Measurements from ENCODE around the gene FAN1. TPM values are rescaled to one million over a fixed set of nuclear protein-coding genes. Genes with fewer than 3 reads are reported as not detected.

Gene FAN1
- polyA plus RNA-seq, 3 donors = 0.38 to 7.9 (median 0.95) TPM

- Histone ChIP-seq H3K4me2 (replicated peaks; ENCODE audit: extremely low read depth, low read length, poor library complexity, severe bottlenecking) (no peak overlapping the region), H3K27me3 (ENCODE audit: control insufficient read depth in 2 of 2, insufficient read depth in 2 of 2, low read length in 2 of 2) (no peaks in the 10 kb centered on the region), H3K79me2 (ENCODE audit: insufficient read depth, low read length) (no peaks in the 10 kb centered on the region), H4K20me1 (ENCODE audit: insufficient read depth, low read length) (peaks cover 65% of the 10 kb centered on the region), H3K4me3 (replicated peaks in 1 of 3; ENCODE audit: low read depth in 2 of 3, low read length in 3 of 3) (no peak overlapping the region), H3K9me3 (replicated peaks in 1 of 2; ENCODE audit: control insufficient read depth in 1 of 2, insufficient read depth in 1 of 2, low read length in 2 of 2) (no peaks in the 10 kb centered on the region), H3K36me3 (replicated peaks in 1 of 2; ENCODE audit: control insufficient read depth in 1 of 2, insufficient read depth in 2 of 2, low read length in 2 of 2) (peaks cover 97 to 100% of the 10 kb centered on the region in 2 donors), H3K27ac (ENCODE audit: low read depth in 1 of 2, low read length in 2 of 2) (no peak overlapping the region), H2AFZ (ENCODE audit: insufficient read depth, low read depth, low read length, poor library complexity, severe bottlenecking) (no peak overlapping the region), H3K4me1 (ENCODE audit: control insufficient read depth in 1 of 2, insufficient read depth in 2 of 2, low read length in 2 of 2) (peaks cover 0 to 2% of the 10 kb centered on the region in 2 donors), H3K9ac (ENCODE audit: insufficient read depth, low read length, poor library complexity, severe bottlenecking) (no peak overlapping the region)
- Mint-ChIP-seq H3K27me3 (ENCODE audit: low read depth in 3 of 3) (no peaks in the 10 kb centered on the region), H3K4me1 (peaks cover 13% of the 10 kb centered on the region), H3K9me3 (peaks cover 0 to 7% (median 2%) of the 10 kb centered on the region in 7 donors), H3K36me3 (peaks cover 92 to 99% of the 10 kb centered on the region in 2 donors), H3K4me3 (no peak overlapping the region), H3K27ac (peak overlapping the region in 1 of 7 donors; percentile 23)
- TF ChIP-seq, protein P1, sequence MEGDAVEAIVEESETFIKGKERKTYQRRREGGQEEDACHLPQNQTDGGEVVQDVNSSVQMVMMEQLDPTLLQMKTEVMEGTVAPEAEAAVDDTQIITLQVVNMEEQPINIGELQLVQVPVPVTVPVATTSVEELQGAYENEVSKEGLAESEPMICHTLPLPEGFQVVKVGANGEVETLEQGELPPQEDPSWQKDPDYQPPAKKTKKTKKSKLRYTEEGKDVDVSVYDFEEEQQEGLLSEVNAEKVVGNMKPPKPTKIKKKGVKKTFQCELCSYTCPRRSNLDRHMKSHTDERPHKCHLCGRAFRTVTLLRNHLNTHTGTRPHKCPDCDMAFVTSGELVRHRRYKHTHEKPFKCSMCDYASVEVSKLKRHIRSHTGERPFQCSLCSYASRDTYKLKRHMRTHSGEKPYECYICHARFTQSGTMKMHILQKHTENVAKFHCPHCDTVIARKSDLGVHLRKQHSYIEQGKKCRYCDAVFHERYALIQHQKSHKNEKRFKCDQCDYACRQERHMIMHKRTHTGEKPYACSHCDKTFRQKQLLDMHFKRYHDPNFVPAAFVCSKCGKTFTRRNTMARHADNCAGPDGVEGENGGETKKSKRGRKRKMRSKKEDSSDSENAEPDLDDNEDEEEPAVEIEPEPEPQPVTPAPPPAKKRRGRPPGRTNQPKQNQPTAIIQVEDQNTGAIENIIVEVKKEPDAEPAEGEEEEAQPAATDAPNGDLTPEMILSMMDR (IDR thresholded peaks at IDR 0.05) = no peak
- WGBS (ENCODE audit: insufficient coverage) = 93% methylated on average over 5 of the region's 7 CpGs
- no peak for DNase-seq
- intact Hi-C loops (cut with micrococcal nuclease) = no loop called here
These were observed 49.5 kb downstream of the FAN1 start for GRCh38 chr15:30953183-30953582.

- Mint-ChIP-seq H3K9me3 (peaks cover 0 to 7% (median 2%) of the 10 kb centered on the region in 7 donors), H3K36me3 (peaks cover 90 to 96% of the 10 kb centered on the region in 2 donors), H3K27me3 (ENCODE audit: low read depth in 3 of 3) (no peaks in the 10 kb centered on the region), H3K4me3 (no peak overlapping the region), H3K27ac (peak overlapping the region in 5 of 7 donors; percentile 6 to 73 (median 50)), H3K4me1 (peaks cover 13% of the 10 kb centered on the region)
- Histone ChIP-seq H3K36me3 (replicated peaks in 1 of 2; ENCODE audit: control insufficient read depth in 1 of 2, insufficient read depth in 2 of 2, low read length in 2 of 2) (peaks cover 97 to 100% of the 10 kb centered on the region in 2 donors), H3K9me3 (replicated peaks in 1 of 2; ENCODE audit: control insufficient read depth in 1 of 2, insufficient read depth in 1 of 2, low read length in 2 of 2) (no peaks in the 10 kb centered on the region), H3K79me2 (ENCODE audit: insufficient read depth, low read length) (no peaks in the 10 kb centered on the region), H2AFZ (ENCODE audit: insufficient read depth, low read depth, low read length, poor library complexity, severe bottlenecking) (no peak overlapping the region), H3K27ac (ENCODE audit: low read depth in 1 of 2, low read length in 2 of 2) (peak overlapping the region in 1 of 2 donors; percentile 44), H3K9ac (ENCODE audit: insufficient read depth, low read length, poor library complexity, severe bottlenecking) (no peak overlapping the region), H3K4me1 (ENCODE audit: control insufficient read depth in 1 of 2, insufficient read depth in 2 of 2, low read length in 2 of 2) (peaks cover 0 to 2% of the 10 kb centered on the region in 2 donors), H3K4me2 (replicated peaks; ENCODE audit: extremely low read depth, low read length, poor library complexity, severe bottlenecking) (no peak overlapping the region), H3K4me3 (replicated peaks in 1 of 3; ENCODE audit: low read depth in 2 of 3, low read length in 3 of 3) (no peak overlapping the region), H3K27me3 (ENCODE audit: control insufficient read depth in 2 of 2, insufficient read depth in 2 of 2, low read length in 2 of 2) (no peaks in the 10 kb centered on the region), H4K20me1 (ENCODE audit: insufficient read depth, low read length) (peaks cover 65% of the 10 kb centered on the region)
- intact Hi-C loops (cut with micrococcal nuclease) = no loop called here
- 82% methylated on average over 4 of the region's 7 CpGs for WGBS (ENCODE audit: insufficient coverage)
- TF ChIP-seq, protein P1 (IDR thresholded peaks at IDR 0.05) = no peak
- DNase-seq = peak; percentile 6 to 21 (median 18)
These were observed 50.1 kb downstream of the FAN1 start for GRCh38 chr15:30953731-30954378.

Data from CD14-positive monocyte (primary cell).